CD4-positive, alpha-beta T cell (primary cell): ENCODE results near the gene CAB39L. TPM values are rescaled to one million over a fixed set of nuclear protein-coding genes. Genes with fewer than 3 reads are reported as not detected.
A peak's percentile ranks its signal among the peaks of the same experiment; 100 is the strongest.

Source experiments
- ATAC-seq: fragments of 200-7000 bp; cut with Tn5 transposase; one replicate; pipeline ENCODE4 v1.10.0; 2022; ENCODE audit warnings: mild to moderate bottlenecking; ENCODE audit not compliant: poor library complexity
- CTCF ChIA-PET: fragments of 350-600 bp; sonication (Branson Sonifier 250); formaldehyde crosslinking; loops from one replicate; lab custom pipeline; 2021; ENCODE audit warnings: antibody characterized with exemption, inconsistent platforms; lab: Charles Lee
- POLR2A ChIA-PET: fragments of 350-600 bp; sonication (Branson Sonifier 250); formaldehyde crosslinking; loops from one replicate; lab custom pipeline; 2021; ENCODE audit warnings: antibody characterized with exemption, inconsistent platforms; lab: Charles Lee
- DNase-seq, 14 experiments: peaks; one replicate each; pipeline ENCODE4 v3.0.0-alpha.2; 2013 to 2020; ENCODE audit warnings: mixed read lengths in 2 of 14
- H3K27ac ChIP-seq, 2 donors: one replicate each; pipeline versions ENCODE4 v1.5.1 to v1.7.0; 2013; ENCODE audit warnings: low read length in 2 of 2, low read depth in 1 of 2, mild to moderate bottlenecking in 1 of 2
- H3K27me3 ChIP-seq, 2 experiments: 1 replicate in 1 of 2; 2 replicates in 1 of 2; pipeline versions ENCODE4 v1.6.1 to v1.7.0; 2013; ENCODE audit warnings: low read length in 2 of 2, control low read depth in 1 of 2, mild to moderate bottlenecking in 1 of 2, moderate library complexity in 1 of 2; ENCODE audit not compliant: insufficient read depth in 2 of 2, control insufficient read depth in 1 of 2
- H3K36me3 ChIP-seq: one replicate; pipeline ENCODE4 v1.6.1; 2013; ENCODE audit warnings: low read length, control low read depth; ENCODE audit not compliant: insufficient read depth
- H3K4me1 ChIP-seq: one replicate; pipeline ENCODE4 v1.6.1; 2013; ENCODE audit warnings: low read length, control low read depth; ENCODE audit not compliant: insufficient read depth
- H3K4me3 ChIP-seq: one replicate; pipeline ENCODE4 v1.5.1; 2013; ENCODE audit warnings: mild to moderate bottlenecking, low read length, moderate library complexity
- H3K9me3 ChIP-seq, 2 experiments: 1 replicate in 1 of 2; 2 replicates in 1 of 2; pipeline versions ENCODE4 v1.6.1 to v1.7.0; 2013; ENCODE audit warnings: low read length in 2 of 2, mild to moderate bottlenecking in 2 of 2, control low read depth in 1 of 2, moderate library complexity in 1 of 2; ENCODE audit not compliant: control insufficient read depth in 1 of 2, insufficient read depth in 1 of 2
- H3K27ac Mint-ChIP-seq: one replicate; pipeline ENCODE4 v1.8.0; 2020; ENCODE audit warnings: mixed read lengths
- H3K27me3 Mint-ChIP-seq: one replicate; pipeline ENCODE4 v1.8.0; 2021; ENCODE audit warnings: mixed read lengths
- H3K36me3 Mint-ChIP-seq: one replicate; pipeline ENCODE4 v1.8.0; 2021; ENCODE audit warnings: low read depth, mixed read lengths
- H3K4me1 Mint-ChIP-seq: one replicate; pipeline ENCODE4 v1.8.0; 2021; ENCODE audit warnings: low read depth, mixed read lengths
- H3K4me3 Mint-ChIP-seq: one replicate; pipeline ENCODE4 v1.8.0; 2020; ENCODE audit warnings: mild to moderate bottlenecking, mixed read lengths
- H3K9me3 Mint-ChIP-seq: one replicate; pipeline ENCODE4 v1.8.0; 2020; ENCODE audit warnings: mixed read lengths
- CTCF ChIP-seq: fragments of 200-600 bp; IDR thresholded peaks from one replicate; pipeline ENCODE4 v1.8.0; 2022; ENCODE audit warnings: antibody characterized with exemption, mild to moderate bottlenecking
- intact Hi-C, 2 experiments: fragments of 100-400 bp; cut with DNase I in 1 of 2; cut with micrococcal nuclease in 1 of 2; formaldehyde crosslinking; loops; one replicate each; pipeline versions ENCODE4 v1.15.1 to v1.9.0; 2023 to 2025; cut with DNase I, micrococcal nuclease
- total RNA-seq, 174 experiments: library from RNA in 2 of 174; stranded (reverse) in 2 of 174; gene quantifications; one replicate each; pipeline ENCODE4 v1.2.3 and lab custom pipeline; 2021 to 2026

CAB39L gene
- total RNA-seq, 2 experiments from 2014 or later, result 1.9 to 2.5 TPM

DNA sequence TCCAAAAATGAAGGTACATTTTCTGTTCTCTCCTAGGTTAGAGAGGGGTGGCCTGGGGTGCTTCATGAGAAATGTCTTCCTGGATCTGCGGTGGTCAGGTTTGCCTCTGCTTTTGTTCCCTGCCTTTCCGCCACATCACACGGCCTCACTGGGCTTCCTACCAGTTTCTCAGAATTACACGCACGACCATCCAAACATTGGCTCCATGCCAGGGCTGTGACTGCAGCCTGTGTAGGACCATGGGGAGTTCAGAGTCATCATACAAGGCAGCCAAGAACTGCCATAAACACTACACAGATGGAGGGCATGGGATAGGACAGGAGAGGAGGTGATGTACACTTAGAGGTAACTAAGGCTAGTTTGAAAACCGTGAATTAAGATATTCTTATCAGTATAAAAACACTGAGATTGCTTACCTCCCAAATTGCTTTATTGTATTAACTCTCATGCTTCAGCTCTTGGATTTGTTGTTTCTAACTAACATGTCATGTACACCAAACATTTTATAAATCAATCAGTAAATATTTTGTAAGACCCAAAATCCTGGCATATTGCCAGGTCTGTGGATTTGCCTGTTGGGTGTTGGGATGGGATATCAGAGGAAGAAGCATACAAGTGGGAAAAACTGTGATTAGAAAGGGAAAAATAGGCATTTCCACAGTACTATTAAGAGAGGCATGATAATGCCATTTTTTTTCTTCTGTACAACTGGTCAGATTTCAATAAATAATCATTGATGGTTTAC is 150.9 kb downstream of the CAB39L start:
- Histone ChIP-seq H3K27ac (no peak overlapping the region), H3K9me3 (no peaks in the 10 kb centered on the region), H3K4me3 (no peak overlapping the region), H3K36me3 (peaks cover 11% of the 10 kb centered on the region), H3K4me1 (no peaks in the 10 kb centered on the region), H3K27me3 (no peaks in the 10 kb centered on the region)
- Mint-ChIP-seq H3K4me3 (no peak overlapping the region), H3K27me3 (no peaks in the 10 kb centered on the region), H3K4me1 (peaks cover 6% of the 10 kb centered on the region), H3K9me3 (no peaks in the 10 kb centered on the region), H3K36me3 (peaks cover 37% of the 10 kb centered on the region), H3K27ac (no peak overlapping the region)
- ATAC-seq, result no peak
- POLR2A ChIA-PET, result no interaction called here
- TF ChIP-seq CTCF, result no peak
- peak in 4 of 14 experiments; percentile 8 to 26 (median 11) for DNase-seq
- intact Hi-C loops, result no loop called here
- CTCF ChIA-PET, result no interaction called here

DNA sequence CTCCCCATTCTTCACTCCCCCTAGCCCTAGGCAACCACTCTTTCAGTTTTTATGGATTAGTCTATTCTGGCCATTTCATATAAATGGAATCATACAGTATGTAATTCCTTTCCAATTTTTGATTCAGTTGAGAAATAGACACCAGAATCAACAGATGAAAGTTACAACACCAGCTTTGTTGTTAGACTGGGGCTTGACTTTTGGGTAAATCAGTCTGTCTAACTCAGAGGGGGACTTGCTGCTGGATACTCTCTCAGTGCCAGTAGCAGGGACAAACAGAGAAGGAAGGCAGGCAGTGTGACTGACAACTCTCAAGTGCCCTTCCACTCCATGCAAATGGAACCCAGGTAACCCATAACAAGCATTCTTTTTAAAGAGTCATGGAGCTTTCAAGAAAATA is 155.4 kb downstream of the CAB39L start:
- H3K9me3 ChIP-seq, result no peaks in the 10 kb centered on the region
- ChIA-PET POLR2A (no interaction called here), CTCF (no interaction called here)
- no peak overlapping the region for H3K27ac ChIP-seq
- Mint-ChIP-seq H3K4me1 (peaks cover 6% of the 10 kb centered on the region), H3K9me3 (no peaks in the 10 kb centered on the region), H3K36me3 (peaks cover 53% of the 10 kb centered on the region), H3K4me3 (no peak overlapping the region), H3K27me3 (no peaks in the 10 kb centered on the region), H3K27ac (no peak overlapping the region)
- H3K27me3 ChIP-seq, result no peaks in the 10 kb centered on the region
- TF ChIP-seq CTCF, result no peak
- H3K4me1 ChIP-seq, result no peaks in the 10 kb centered on the region
- no peak overlapping the region for H3K4me3 ChIP-seq
- ATAC-seq, result no peak
- intact Hi-C loops, result loop anchor here in 1 of 2 experiments (10.0 kb wide), 1 partner anchor 194 kb away; no protein-coding TSS in a partner anchor
- H3K36me3 ChIP-seq, result peaks cover 13% of the 10 kb centered on the region
- no peak for DNase-seq

GRCh38 chr13:49287995-49288394 is 155.9 kb downstream of the CAB39L start:
- ATAC-seq, result no peak
- Histone ChIP-seq H3K27me3 (no peaks in the 10 kb centered on the region), H3K36me3 (peaks cover 10% of the 10 kb centered on the region), H3K4me3 (no peak overlapping the region), H3K27ac (no peak overlapping the region), H3K9me3 (no peaks in the 10 kb centered on the region), H3K4me1 (no peaks in the 10 kb centered on the region)
- TF ChIP-seq CTCF, result no peak
- intact Hi-C loops, result loop anchor here in 1 of 2 experiments (10.0 kb wide), 1 partner anchor 193 kb away; no protein-coding TSS in a partner anchor
- DNase-seq, result no peak
- Mint-ChIP-seq H3K9me3 (no peaks in the 10 kb centered on the region), H3K4me3 (no peak overlapping the region), H3K27ac (no peak overlapping the region), H3K27me3 (no peaks in the 10 kb centered on the region), H3K4me1 (peaks cover 6% of the 10 kb centered on the region), H3K36me3 (peaks cover 52% of the 10 kb centered on the region)
- POLR2A ChIA-PET, result no interaction called here
- CTCF ChIA-PET, result interaction anchor here (0.7 kb wide), 1 partner anchor 95 kb away, joined by 3 read pairs; no protein-coding TSS in a partner anchor
